Posterior cingulate gyrus (tissue), 11 donors: ENCODE results near the gene TDRKH.
A peak's percentile ranks its signal among the peaks of the same experiment; 100 is the strongest.
"Not testable (repeated sequence)": the region's sequence is repeated elsewhere in the genome, so short reads cannot be mapped to it uniquely, and the experiment has no call there.

ENCODE experiments used
- DNase-seq, 10 donors: peaks; one replicate each; pipeline versions ENCODE4 v3.0.0 to v3.0.0-alpha.2; 2020 to 2021; ENCODE audit warnings: mixed read lengths in 3 of 10
- intact Hi-C: fragments of 100-400 bp; cut with DNase I; formaldehyde crosslinking; loops from one replicate; pipeline ENCODE4 v1.15.1; 2023

TDRKH gene

DNA sequence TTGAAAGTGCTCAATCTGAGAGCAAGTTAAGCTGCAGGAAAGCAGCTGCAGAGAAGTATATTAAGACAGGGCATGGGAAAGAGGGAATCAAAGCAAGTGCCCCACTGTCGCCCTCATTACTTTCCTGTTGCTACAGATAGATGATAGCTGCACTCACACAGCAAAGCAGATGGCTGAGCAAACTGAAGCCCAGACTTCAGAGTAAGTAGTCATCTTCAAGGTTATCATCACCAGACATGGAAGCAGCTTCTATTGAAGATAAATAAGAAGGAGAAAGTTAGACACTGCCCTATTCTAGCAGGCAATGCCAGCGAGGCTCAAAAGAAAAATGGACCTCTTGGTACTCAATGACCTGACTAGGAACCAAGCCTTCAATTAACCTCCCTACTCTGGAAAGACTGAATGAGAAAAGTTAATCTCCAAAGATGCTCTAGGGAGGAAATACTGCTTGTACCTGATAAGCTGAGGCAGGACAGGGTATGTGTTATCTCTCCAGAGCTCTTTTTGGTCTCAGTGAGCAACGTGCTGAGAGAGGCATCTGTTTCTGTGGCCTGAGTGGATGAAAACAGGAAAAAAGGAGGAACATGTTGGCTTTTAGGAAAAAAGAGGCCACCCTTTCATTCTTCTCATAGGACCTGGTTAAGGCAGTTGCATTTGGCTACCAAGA, 15.9 kb downstream of the TDRKH start:
- DNase-seq = no peak
- intact Hi-C loops = no loop called here

DNA sequence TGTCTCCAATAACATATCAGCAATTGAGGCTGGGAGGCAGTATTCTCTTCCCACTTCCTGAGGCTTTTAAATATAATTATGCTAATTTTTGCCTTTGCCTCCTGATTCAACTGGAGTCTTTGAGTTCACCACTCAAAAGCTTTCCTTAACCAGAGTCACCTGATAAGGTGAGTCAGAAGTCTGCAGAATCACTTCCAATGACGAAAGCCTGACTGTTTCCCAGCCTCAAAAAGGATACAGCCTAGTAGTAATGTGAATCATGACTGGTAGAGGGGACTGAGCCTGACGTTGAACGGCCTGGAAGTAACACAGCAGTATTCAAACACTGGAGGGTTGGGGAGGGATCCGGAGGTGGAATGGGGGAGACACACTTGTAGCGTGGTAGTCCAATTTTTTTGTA, 16.6 kb downstream of the TDRKH start:
- DNase-seq = no peak
- intact Hi-C loops = no loop called here

DNA sequence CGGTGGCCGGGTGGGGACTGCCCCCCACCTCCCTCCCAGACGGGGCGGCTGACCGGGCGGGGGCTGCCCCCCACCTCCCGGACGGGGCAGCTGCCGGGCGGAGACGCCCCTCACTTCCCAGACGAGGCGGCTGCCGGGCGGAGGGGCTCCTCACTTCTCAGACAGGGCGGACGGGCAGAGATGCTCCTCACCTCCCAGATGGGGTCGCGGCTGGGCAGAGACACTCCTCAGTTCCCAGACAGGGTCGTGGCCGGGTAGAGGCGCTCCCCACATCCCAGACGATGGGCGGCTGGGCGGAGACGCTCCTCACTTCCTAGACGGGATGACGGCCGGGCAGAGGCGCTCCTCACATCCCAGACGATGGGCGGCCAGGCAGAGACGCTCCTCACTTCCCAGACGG, 21.0 kb downstream of the TDRKH start:
- peak in 1 of 10 donors; percentile 61 for DNase-seq
- intact Hi-C loops = loop anchor here (10.0 kb wide), 1 partner anchor 66 kb away; the partner anchor contains the start of genes C2CD4D and RORC

DNA sequence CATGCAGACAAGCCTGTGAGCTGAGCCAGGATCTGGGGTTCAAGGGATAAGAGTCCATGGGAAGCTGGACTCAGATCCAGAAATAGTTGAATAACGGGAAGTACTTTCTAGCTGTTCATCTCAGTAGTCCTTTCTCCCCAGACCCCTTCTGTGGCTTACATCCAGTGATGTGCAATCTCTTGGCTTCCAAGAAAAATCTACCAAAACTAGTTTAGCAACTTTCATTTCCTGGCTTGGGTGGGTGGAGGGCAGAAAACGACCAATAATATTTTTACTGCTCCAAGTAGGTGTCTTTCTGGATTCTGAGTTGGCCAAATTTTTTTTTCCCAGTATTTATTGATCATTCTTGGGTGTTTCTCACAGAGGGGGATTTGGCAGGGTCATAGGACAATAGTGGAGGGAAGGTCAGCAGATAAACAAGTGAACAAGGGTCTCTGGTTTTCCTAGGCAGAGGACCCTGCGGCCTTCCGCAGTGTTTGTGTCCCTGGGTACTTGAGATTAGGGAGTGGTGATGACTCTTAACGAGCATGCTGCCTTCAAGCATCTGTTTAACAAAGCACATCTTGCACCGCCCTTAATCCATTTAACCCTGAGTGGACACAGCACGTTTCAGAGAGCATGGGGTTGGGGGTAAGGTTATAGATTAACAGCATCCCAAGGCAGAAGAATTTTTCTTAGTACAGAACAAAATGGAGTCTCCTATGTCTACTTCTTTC, 21.8 kb downstream of the TDRKH start:
- intact Hi-C loops = loop anchor here (10.0 kb wide), 1 partner anchor 66 kb away; the partner anchor contains the start of genes C2CD4D and RORC
- DNase-seq = not testable (repeated sequence)

DNA sequence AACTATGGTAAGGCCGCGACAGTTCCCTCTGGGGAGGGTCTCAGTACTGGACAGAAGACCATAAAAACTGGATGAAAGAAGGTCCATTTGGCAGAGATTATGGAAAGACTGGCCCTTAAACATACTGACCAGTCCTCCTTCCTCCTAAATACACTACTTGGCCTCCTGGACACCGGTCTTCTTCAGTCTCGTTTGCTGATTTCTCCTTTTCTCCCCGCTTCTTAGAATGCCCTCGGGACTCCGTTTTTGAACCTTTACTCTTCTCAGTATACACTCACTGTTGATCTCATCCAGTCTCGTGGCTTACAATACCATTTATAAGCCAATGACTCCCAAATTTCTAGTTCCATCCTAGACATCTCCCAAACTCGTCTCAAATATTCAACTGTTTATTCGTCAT, 26.3 kb downstream of the TDRKH start:
- intact Hi-C loops = loop anchor here (2.0 to 10.0 kb wide), 2 partner anchors 27 to 71 kb away; partner anchors contain the start of genes C2CD4D, RORC and TDRKH
- DNase-seq = no peak

DNA sequence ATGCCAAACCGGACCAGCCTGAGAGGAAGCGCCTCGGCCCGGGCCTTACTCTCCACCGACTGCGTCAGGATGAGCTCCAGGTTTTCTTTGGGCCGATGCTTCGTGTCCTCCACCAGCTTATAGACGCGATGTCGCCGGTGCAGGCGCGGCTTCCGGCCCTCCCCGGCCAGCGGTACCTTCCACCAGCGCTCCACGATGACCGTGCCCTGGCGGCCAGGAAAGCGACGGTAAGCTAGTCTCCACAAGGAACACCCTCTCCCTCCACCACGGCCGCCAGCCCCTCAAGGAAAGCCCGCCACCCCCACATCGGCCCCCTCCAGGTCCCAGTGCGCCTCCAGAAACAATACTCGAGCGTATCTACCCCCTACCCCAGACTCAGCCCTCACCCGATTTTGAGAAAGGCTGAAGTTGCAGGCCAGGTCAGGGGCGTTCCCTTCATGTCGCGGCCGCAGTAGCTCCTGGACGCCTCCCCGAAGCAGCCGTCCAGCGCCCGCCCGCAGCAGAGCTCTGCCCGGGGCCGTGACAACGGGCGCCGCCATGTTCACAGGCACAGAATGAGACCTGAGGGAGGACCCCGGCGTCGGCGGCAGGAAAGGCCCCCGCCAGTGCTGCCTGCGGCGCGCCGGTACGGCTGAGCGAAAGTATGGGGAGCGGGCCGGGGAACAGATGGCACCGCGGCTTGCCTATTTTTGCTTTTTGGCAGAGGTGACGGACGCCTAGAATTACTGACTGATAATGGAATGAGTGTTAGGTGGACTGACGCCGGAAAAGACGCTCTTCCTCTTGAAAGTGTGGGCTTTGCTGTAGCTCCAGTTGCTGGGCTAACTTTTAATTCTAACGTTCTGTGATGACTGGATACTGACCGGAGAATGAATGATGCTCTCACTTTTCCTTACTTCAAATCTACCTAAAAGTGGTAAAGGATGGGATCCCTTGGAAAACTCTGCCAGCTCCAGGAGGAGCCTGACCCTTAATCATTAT, 27.1 kb downstream of the TDRKH start, which contains the start of gene MRPL9:
Gene MRPL9, minus strand, starts transcription at position 556 of the 981 bp plus-strand sequence. Its CDS starts 17 bp downstream, at position 539.
- peak; percentile 78 to 97 (median 85) for DNase-seq
- intact Hi-C loops = loop anchor here (2.0 to 10.0 kb wide), 2 partner anchors 28 to 72 kb away; partner anchors contain the start of genes C2CD4D, RORC and TDRKH

DNA sequence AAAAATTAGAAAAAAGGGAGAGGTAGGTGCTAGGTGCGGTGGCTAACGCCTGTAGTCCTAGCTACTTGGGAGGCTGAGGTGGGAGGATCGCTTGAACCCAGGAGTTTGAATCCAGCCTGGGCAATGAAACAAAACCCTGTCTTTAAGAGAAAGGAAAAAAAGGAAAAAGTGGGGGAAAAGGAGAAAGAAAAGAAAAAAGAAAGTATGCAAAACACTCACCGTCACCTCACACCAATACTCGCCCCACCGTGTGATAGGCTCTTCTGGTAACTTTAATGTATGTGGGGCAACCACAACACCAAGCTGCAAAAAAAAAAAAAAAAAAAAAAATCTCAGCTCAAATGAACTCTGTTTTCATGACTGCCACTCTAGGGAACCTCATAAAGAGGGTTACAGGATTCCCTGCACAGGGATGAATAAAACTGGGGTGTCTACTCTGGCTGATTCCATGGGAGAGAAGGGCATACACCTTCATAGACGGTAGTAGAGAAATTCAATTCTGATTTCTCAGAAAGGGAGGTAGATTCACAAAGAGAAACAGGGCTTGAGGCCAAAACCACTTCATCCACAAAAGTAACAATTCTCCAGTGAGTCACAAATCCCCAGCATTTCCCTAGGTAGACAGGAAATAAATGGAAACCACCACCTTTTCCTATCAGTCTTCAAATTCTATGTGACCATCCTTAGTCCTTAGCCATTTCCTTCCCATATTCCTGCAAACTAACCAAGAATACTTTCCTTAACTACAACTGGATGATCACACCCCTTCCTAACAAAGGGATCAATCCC, 29.5 kb downstream of the TDRKH start:
- intact Hi-C loops = loop anchor here (10.0 kb wide), 1 partner anchor 74 kb away; the partner anchor contains the start of genes C2CD4D and RORC
- no peak for DNase-seq

DNA sequence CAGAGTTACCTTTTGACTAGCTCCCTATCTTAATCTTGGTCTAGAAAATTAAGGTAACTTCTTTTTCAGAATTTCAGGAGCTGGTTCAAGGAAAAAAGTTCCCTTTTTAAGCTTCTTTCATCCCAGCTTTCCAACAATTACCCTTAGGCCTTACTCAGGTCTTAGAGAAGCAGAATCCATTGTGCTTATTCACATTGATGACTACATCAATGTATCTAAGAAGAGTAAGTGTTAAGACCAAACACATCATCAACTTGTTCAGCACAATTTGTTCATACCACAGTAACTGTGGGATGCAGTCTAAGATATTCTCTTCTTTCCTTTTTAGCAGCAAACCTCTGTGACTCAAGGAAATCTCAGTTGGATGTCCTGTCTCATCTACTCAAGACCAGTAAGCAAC, 31.1 kb downstream of the TDRKH start:
- intact Hi-C loops = no loop called here
- no peak for DNase-seq

DNA sequence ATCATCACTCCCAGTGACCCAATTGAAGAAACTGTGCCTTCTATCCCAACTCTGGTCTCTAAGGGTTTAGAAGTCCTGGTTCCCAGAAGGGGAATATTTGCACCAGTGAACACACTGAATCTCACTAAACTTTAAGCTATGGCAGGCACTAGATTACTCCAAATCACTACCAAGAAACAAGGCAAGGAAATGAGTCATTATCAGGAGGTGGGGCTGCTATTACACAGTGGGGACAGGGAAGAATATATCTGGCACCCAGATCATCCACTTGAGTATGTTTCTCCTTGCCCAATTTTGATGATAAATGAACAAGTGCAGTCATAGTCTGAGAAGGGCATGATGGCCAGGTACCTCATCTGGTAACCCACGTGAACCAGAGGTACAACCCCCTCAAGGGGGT, 34.0 kb downstream of the TDRKH start:
- intact Hi-C loops = no loop called here
- no peak for DNase-seq

DNA sequence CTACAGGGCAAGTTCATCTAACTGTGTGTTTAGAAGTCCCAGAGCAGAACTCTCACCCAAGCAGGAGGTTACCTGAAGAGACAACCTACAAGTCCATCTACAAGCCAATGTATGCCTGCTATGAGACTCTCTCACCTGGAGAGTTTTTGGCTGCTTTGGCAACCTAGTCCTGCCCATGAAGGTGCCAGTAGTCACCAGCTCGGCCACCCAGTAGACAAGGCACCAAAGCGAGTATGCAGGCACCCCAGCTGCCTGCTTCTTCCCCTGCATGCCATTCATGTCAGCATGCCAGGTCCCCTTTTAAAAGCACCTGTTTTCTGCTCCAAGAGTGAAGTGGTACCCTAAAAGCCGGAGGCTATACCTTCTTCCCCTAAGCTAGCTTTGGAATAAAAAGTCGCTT, 48.8 kb downstream of the TDRKH start:
- peak in 1 of 10 donors; percentile 20 for DNase-seq
- intact Hi-C loops = no loop called here

DNA sequence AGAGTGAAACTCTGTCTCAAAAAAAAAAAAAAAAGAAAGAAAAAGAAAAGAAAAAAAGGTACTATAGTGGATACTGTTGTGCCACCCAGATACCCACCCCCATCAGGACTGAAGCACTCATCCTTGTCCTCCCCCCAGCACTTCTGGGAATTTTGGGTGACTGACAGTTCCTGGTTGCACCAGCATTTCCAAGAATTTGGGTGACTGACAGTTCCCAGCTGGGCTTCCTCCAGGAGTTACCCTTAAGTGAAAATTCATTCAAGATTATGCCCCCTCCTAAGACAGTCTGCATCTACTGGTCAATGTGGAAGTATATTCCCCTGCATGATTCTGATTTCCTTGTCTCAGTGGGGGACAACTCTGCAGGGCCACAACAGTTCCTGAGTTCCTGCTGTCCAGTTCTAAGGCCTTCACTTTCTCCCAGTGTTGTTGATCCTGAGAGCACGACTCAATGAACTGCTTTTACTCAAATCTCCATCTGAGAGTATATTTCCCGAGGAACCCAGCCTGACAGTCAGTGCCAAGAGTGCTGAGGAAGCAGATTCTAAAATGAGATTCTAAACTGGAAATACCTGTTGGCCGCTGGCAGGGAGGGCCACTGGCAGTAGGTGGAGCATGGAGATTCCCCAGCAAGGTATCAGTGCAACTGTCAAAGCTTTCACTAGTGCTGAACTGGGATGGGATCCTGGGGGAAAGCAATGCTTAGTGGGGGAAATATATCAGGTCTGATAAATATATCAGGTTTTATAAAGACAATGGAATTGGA, 50.5 kb downstream of the TDRKH start:
- intact Hi-C loops = loop anchor here (5.0 kb wide), 3 partner anchors 147 to 297 kb away; no protein-coding TSS in a partner anchor
- DNase-seq = no peak

DNA sequence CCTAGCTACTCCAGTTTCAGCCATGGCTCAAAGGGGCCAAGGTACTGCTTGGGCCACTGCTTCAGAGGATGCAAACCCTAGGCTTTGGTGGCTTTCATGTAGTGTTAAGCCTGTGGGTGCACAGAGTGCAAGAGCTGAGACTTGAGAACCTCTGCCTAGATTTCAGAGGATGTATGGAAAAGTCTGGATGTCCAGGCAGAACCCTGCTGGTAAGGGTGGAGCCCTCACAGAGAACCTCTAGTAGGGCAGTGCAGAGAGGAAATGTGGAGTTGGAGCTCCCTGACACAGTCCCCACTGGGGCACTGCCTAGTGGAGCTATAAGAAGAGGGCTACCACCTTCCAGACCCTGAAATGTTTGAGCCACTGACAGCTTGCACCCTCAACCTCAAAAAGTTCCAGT, 52.8 kb downstream of the TDRKH start:
- DNase-seq = no peak
- intact Hi-C loops = loop anchor here (5.0 kb wide), 3 partner anchors 145 to 295 kb away; no protein-coding TSS in a partner anchor

DNA sequence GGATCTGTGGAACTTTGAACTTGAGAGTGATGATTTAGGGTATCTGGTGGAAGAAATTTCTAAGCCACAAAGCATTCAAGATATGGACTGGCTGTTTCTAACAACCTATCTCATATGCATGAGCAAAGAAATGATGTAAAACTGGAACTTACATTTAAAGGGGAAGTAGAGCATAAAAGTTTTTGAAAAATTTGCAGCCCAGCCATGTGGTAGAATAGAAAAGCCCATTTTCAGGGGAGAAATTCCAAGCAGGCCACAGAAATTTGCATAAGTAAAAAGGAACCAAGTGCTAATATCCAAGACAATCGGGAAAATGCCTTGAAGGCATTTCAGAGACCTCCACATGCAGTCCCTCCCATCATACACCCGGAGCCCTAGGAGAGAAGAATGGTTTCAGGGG, 53.3 kb downstream of the TDRKH start:
- intact Hi-C loops = loop anchor here (5.0 kb wide), 3 partner anchors 145 to 295 kb away; no protein-coding TSS in a partner anchor
- DNase-seq = no peak

DNA sequence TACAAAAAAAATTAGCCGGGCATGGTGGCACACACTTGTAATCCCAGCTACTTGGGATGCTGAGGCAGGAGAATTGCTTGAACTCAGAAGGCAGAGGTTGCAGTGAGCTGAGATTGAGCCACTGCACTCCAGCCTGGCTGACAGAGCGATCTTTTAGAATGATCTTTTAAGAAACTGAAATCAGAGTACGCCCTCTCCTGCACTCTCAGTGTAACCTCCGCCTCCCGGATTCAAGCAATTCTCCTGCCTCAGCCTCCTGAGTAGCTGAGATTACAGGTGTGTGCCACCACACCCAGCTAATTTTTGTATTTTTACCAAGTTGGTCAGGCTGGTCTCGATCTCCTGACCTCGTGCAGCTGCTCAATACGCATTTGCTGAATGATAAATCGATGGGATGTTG, 56.3 kb downstream of the TDRKH start:
- intact Hi-C loops, DNase-seq: not testable (repeated sequence)

DNA sequence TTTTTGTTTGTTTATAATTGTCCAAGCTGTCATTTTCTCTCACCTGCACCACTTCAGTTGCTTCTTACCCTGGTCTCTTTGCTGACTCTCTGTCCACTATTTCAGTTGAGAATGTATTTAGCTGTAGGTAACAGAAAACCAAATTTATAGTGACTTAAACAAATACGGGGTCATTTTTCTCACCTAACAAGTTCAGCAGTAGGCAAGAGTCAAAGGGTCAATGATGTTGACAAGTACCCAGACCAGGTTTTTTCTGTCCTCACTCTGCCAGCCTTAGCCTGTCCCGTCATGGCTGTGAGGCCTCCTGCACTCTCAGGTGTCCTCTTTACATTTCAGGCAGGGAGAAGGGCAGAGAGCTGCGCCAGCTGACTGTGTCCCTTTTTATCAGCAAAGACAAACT, 57.2 kb downstream of the TDRKH start:
- intact Hi-C loops = no loop called here
- DNase-seq = no peak

DNA sequence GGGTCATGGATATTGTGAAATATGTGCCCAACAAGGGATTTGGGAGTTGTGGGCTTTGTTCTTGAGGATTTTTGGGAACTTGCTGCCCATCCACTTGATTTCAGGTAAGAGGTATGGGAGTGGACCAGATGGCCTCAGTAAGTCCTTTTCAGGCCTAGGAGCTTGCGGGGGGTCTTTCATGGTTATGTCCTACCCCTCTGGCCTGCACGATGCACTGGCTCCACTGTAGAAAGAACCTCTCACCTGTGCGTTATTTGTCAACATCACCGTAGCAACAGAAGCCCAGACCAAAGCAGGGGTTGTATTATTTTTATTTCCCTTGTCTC, 60.4 kb downstream of the TDRKH start:
- intact Hi-C loops = no loop called here
- no peak for DNase-seq

DNA sequence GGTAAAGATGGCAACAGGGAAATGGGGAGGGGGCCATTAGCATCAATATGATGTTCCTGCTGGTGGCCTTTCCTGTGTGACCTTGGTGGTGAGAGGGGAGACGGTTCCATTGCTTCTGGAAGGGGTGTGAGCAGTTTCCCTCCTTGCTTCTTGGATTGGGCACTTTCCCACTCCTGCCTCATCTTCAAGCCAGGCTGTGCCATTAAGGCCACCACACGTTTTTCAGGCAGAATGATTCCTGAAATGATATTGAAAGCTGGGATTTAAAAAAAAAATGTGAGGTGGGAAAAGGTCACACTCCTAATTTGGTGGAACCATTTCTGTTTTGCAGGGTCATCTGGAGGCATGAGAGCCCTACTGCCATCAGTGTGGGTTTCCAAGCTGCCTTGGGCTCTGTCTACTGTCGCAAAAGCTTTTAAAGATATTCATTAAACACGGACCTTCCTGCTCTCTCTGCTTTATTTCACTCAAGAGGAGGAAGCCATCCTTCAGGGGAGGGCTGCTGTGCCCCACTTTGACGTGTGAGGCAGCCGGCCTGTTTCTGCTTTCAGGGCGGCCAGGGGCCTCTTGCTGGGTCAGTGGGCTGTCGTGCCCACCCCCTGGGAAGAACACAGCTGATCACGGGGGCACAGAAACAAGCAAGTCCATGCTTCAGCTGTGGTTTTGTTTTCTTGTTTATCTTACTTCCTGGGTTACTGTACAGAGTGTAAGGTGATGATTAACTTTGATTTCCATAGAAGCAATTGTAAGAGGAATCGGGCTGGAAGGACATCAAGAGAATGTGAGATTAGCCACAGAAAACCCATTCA, 60.9 kb downstream of the TDRKH start:
- intact Hi-C loops = no loop called here
- DNase-seq = peak in 1 of 10 donors; percentile 43
